LoVo (cell line): Measurements from ENCODE around the gene LRRC4C.
"Not testable (repeated sequence)": the region's sequence is repeated elsewhere in the genome, so short reads cannot be mapped to it uniquely, and the experiment has no call there.

Experiments
- DNase-seq: peaks from one replicate; pipeline ENCODE4 v3.0.0-alpha.2; 2016; ENCODE audit warnings: low spot score

LRRC4C gene

GRCh38 chr11:40688369-40688768 is 771.1 kb downstream of the LRRC4C start:
- DNase-seq: no peak

- DNase-seq: no peak
Observed at GRCh38 chr11:40686765-40687164, 772.7 kb downstream of the LRRC4C start.

- DNase-seq: no peak
Observed at GRCh38 chr11:40683010-40683409, 776.4 kb downstream of the LRRC4C start.

GRCh38 chr11:40679276-40679675 is 780.2 kb downstream of the LRRC4C start:
- DNase-seq: no peak

- no peak for DNase-seq
Observed at GRCh38 chr11:40647295-40647694, 812.2 kb downstream of the LRRC4C start.

- no peak for DNase-seq
Observed at GRCh38 chr11:40642284-40642683, 817.2 kb downstream of the LRRC4C start.

GRCh38 chr11:40619654-40620053 is 839.8 kb downstream of the LRRC4C start:
- no peak for DNase-seq

- DNase-seq: no peak
Observed at GRCh38 chr11:40606800-40607199, 852.7 kb downstream of the LRRC4C start.

- no peak for DNase-seq
Observed at GRCh38 chr11:40602866-40603552, 856.4 kb downstream of the LRRC4C start.

- DNase-seq: no peak
Observed at GRCh38 chr11:40597546-40598113, 861.8 kb downstream of the LRRC4C start.

- no peak for DNase-seq
Observed at GRCh38 chr11:40573254-40573891, 886.1 kb downstream of the LRRC4C start.

GRCh38 chr11:40569947-40570531 is 889.4 kb downstream of the LRRC4C start:
- no peak for DNase-seq

- DNase-seq: no peak
Observed at GRCh38 chr11:40567392-40567791, 892.1 kb downstream of the LRRC4C start.

GRCh38 chr11:40544162-40544561 is 915.3 kb downstream of the LRRC4C start:
- DNase-seq: no peak

GRCh38 chr11:40542821-40543220 is 916.6 kb downstream of the LRRC4C start:
- no peak for DNase-seq

GRCh38 chr11:40537734-40538133 is 921.7 kb downstream of the LRRC4C start:
- no peak for DNase-seq

GRCh38 chr11:40522080-40522479 is 937.4 kb downstream of the LRRC4C start:
- DNase-seq: not testable (repeated sequence)

GRCh38 chr11:40517122-40517521 is 942.3 kb downstream of the LRRC4C start:
- no peak for DNase-seq

GRCh38 chr11:40514124-40514523 is 945.3 kb downstream of the LRRC4C start:
- DNase-seq: no peak

GRCh38 chr11:40513281-40513680 is 946.2 kb downstream of the LRRC4C start:
- no peak for DNase-seq

GRCh38 chr11:40508303-40508702 is 951.1 kb downstream of the LRRC4C start:
- no peak for DNase-seq

GRCh38 chr11:40506226-40506625 is 953.2 kb downstream of the LRRC4C start:
- no peak for DNase-seq

- no peak for DNase-seq
Observed at GRCh38 chr11:40491341-40491740, 968.1 kb downstream of the LRRC4C start.
